Panc1 (cell line): ENCODE data around the gene SLC9B2.

ENCODE experiments used
- REST ChIP-seq, 2 experiments: IDR thresholded peaks; 2 replicates each; pipeline ENCODE4 v1.6.1; 2011 to 2012; ENCODE audit warnings: low read depth in 2 of 2, control low read depth in 1 of 2, low read length in 1 of 2, mild to moderate bottlenecking in 1 of 2, moderate library complexity in 1 of 2; ENCODE audit not compliant: insufficient read depth in 1 of 2
- TF ChIP-seq, protein P1 (sequence below): fragments of 450-650 bp; IDR thresholded peaks from 2 replicates; pipeline ENCODE4 v1.5.1; 2017; ENCODE audit warnings: mild to moderate bottlenecking

DNA sequence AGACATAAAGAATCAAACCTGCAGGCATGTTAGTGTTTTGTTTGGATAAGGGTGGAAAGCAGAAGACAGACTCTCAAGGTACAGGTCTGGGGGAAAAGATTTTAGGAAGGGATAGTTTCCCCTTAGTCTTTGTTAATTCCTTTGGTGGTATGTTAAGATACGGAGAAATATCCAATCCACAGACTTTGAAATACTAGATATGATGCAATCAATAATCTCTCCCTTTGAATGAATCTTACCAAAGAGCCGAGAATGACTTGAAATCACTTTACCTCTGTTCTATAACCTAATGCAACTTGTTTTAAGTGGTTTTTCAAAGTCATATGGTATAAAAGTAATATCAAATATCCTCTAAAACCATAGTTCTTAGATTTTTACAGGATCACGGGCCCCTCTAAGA lies 28.3 kb upstream of the SLC9B2 start:
- TF ChIP-seq, protein P1, sequence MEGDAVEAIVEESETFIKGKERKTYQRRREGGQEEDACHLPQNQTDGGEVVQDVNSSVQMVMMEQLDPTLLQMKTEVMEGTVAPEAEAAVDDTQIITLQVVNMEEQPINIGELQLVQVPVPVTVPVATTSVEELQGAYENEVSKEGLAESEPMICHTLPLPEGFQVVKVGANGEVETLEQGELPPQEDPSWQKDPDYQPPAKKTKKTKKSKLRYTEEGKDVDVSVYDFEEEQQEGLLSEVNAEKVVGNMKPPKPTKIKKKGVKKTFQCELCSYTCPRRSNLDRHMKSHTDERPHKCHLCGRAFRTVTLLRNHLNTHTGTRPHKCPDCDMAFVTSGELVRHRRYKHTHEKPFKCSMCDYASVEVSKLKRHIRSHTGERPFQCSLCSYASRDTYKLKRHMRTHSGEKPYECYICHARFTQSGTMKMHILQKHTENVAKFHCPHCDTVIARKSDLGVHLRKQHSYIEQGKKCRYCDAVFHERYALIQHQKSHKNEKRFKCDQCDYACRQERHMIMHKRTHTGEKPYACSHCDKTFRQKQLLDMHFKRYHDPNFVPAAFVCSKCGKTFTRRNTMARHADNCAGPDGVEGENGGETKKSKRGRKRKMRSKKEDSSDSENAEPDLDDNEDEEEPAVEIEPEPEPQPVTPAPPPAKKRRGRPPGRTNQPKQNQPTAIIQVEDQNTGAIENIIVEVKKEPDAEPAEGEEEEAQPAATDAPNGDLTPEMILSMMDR: no peak
- no peak for TF ChIP-seq REST (IDR thresholded peaks at IDR 0.05; ENCODE audit: insufficient read depth in 1 of 2, low read depth in 2 of 2, low read length in 1 of 2)
